Osteoblast (primary cell): ENCODE measurements around the gene CHN2. TPM values are rescaled to one million over a fixed set of nuclear protein-coding genes. Genes with fewer than 3 reads are reported as not detected.

ENCODE experiments used
- DNase-seq: peaks from one replicate; pipeline ENCODE4 v3.0.0; 2011; ENCODE audit warnings: low spot score, mixed read lengths; ENCODE audit not compliant: insufficient read length; ENCODE audit errors: missing footprints
- H2AFZ ChIP-seq: 2 replicates; pipeline ENCODE4 v1.6.0; 2011; ENCODE audit warnings: mild to moderate bottlenecking, low read length
- H3K27ac ChIP-seq: 2 replicates; pipeline ENCODE4 v1.5.1; 2011; ENCODE audit warnings: mild to moderate bottlenecking, low read depth, low read length, moderate library complexity
- H3K27me3 ChIP-seq: 2 replicates; pipeline ENCODE4 v1.6.0; 2012; ENCODE audit warnings: mild to moderate bottlenecking, control low read depth, inconsistent platforms, low read length, moderate library complexity; ENCODE audit not compliant: insufficient read depth
- H3K36me3 ChIP-seq: 2 replicates; pipeline ENCODE4 v1.5.1; 2011; ENCODE audit warnings: mild to moderate bottlenecking, low read length, control low read depth, moderate library complexity; ENCODE audit not compliant: insufficient read depth
- H3K4me1 ChIP-seq: 2 replicates; pipeline ENCODE4 v1.5.1; 2011; ENCODE audit warnings: mild to moderate bottlenecking, low read length, control low read depth, moderate library complexity; ENCODE audit not compliant: insufficient read depth
- H3K4me2 ChIP-seq: 2 replicates; pipeline ENCODE4 v1.6.0; 2011; ENCODE audit warnings: mild to moderate bottlenecking, low read length; ENCODE audit not compliant: insufficient read depth
- H3K4me3 ChIP-seq: fragments of 200-600 bp; sonication (generic); 3 replicates; pipeline ENCODE4 v1.5.1; 2012; ENCODE audit warnings: mild to moderate bottlenecking, low read length, inconsistent platforms; ENCODE audit not compliant: insufficient read depth
- H3K79me2 ChIP-seq: 2 replicates; pipeline ENCODE4 v1.6.0; 2012; ENCODE audit warnings: mild to moderate bottlenecking, low read length, control low read depth, inconsistent platforms; ENCODE audit not compliant: insufficient read depth
- H3K9me3 ChIP-seq: 2 replicates; pipeline ENCODE4 v1.5.1; 2011; ENCODE audit warnings: low read depth, low read length, control low read depth
- H4K20me1 ChIP-seq: 2 replicates; pipeline ENCODE4 v1.6.0; 2012; ENCODE audit warnings: mild to moderate bottlenecking, low read length, control low read depth; ENCODE audit not compliant: insufficient read depth
- total RNA-seq: library from RNA; depleted of rRNA; stranded (reverse); fragments of >200 nt; gene quantifications from 2 replicates; pipeline ENCODE4 v1.2.3, GENCODE V29; 2012
- TF ChIP-seq, protein P1 (sequence below): IDR thresholded peaks from 2 replicates; pipeline ENCODE4 v1.5.1; 2011; ENCODE audit warnings: mild to moderate bottlenecking, low read depth, low read length, moderate library complexity; ENCODE audit errors: extremely low read depth

Gene CHN2
- total RNA-seq, 1 donor = under 0.01 TPM

GRCh38 chr7:29146888-29147609 is 47.5 kb upstream of the CHN2 start:
- H3K4me2 ChIP-seq = peak overlapping the region; percentile 1
- no peak for DNase-seq
- no peak overlapping the region for H2AFZ ChIP-seq
- H4K20me1 ChIP-seq = no peaks in the 10 kb centered on the region
- H3K9me3 ChIP-seq = no peaks in the 10 kb centered on the region
- no peak overlapping the region for H3K27ac ChIP-seq
- H3K36me3 ChIP-seq = no peaks in the 10 kb centered on the region
- no peaks in the 10 kb centered on the region for H3K79me2 ChIP-seq
- H3K4me3 ChIP-seq = no peak overlapping the region
- no peaks in the 10 kb centered on the region for H3K4me1 ChIP-seq
- TF ChIP-seq, protein P1, sequence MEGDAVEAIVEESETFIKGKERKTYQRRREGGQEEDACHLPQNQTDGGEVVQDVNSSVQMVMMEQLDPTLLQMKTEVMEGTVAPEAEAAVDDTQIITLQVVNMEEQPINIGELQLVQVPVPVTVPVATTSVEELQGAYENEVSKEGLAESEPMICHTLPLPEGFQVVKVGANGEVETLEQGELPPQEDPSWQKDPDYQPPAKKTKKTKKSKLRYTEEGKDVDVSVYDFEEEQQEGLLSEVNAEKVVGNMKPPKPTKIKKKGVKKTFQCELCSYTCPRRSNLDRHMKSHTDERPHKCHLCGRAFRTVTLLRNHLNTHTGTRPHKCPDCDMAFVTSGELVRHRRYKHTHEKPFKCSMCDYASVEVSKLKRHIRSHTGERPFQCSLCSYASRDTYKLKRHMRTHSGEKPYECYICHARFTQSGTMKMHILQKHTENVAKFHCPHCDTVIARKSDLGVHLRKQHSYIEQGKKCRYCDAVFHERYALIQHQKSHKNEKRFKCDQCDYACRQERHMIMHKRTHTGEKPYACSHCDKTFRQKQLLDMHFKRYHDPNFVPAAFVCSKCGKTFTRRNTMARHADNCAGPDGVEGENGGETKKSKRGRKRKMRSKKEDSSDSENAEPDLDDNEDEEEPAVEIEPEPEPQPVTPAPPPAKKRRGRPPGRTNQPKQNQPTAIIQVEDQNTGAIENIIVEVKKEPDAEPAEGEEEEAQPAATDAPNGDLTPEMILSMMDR = no peak
- H3K27me3 ChIP-seq = peaks cover 55% of the 10 kb centered on the region

GRCh38 chr7:29147821-29148220 is 46.8 kb upstream of the CHN2 start:
- H3K4me2 ChIP-seq = no peak overlapping the region
- no peaks in the 10 kb centered on the region for H3K36me3 ChIP-seq
- H2AFZ ChIP-seq = no peak overlapping the region
- H3K4me1 ChIP-seq = no peaks in the 10 kb centered on the region
- no peaks in the 10 kb centered on the region for H4K20me1 ChIP-seq
- H3K79me2 ChIP-seq = no peaks in the 10 kb centered on the region
- peaks cover 54% of the 10 kb centered on the region for H3K27me3 ChIP-seq
- no peak overlapping the region for H3K4me3 ChIP-seq
- H3K9me3 ChIP-seq = no peaks in the 10 kb centered on the region
- TF ChIP-seq, protein P1 = no peak
- DNase-seq = no peak
- no peak overlapping the region for H3K27ac ChIP-seq

GRCh38 chr7:29149036-29149435 is 45.5 kb upstream of the CHN2 start:
- Histone ChIP-seq H3K9me3 (no peaks in the 10 kb centered on the region), H3K27me3 (peaks cover 46% of the 10 kb centered on the region), H3K79me2 (no peaks in the 10 kb centered on the region)

GRCh38 chr7:29150856-29151255 is 43.7 kb upstream of the CHN2 start:
- peaks cover 33% of the 10 kb centered on the region for H3K27me3 ChIP-seq
- H3K4me1 ChIP-seq = no peaks in the 10 kb centered on the region
- H3K27ac ChIP-seq = no peak overlapping the region
- no peaks in the 10 kb centered on the region for H3K9me3 ChIP-seq
- TF ChIP-seq, protein P1 = no peak
- H3K4me3 ChIP-seq = no peak overlapping the region
- DNase-seq = no peak
- H4K20me1 ChIP-seq = no peaks in the 10 kb centered on the region
- H3K4me2 ChIP-seq = no peak overlapping the region
- H2AFZ ChIP-seq = no peak overlapping the region
- H3K36me3 ChIP-seq = no peaks in the 10 kb centered on the region
- H3K79me2 ChIP-seq = no peaks in the 10 kb centered on the region

More at GRCh38 chr7:29149036-29149435, 45.5 kb upstream of the CHN2 start:
- H3K36me3 ChIP-seq = no peaks in the 10 kb centered on the region
- no peak overlapping the region for H2AFZ ChIP-seq
- H3K27ac ChIP-seq = no peak overlapping the region
- no peaks in the 10 kb centered on the region for H3K4me1 ChIP-seq
- H4K20me1 ChIP-seq = no peaks in the 10 kb centered on the region
- TF ChIP-seq, protein P1 = no peak
- DNase-seq = no peak
- no peak overlapping the region for H3K4me3 ChIP-seq
- no peak overlapping the region for H3K4me2 ChIP-seq
